GM12864 (cell line): ENCODE results near the gene CHD9.
A peak's percentile ranks its signal among the peaks of the same experiment; 100 is the strongest.

Source experiments
- DNase-seq: peaks from one replicate; pipeline ENCODE4 v3.0.0-alpha.2; 2011; ENCODE audit warnings: low read depth
- H3K4me3 ChIP-seq: 2 replicates; pipeline ENCODE4 v1.5.1; 2011; ENCODE audit warnings: mild to moderate bottlenecking, low read depth, low read length, control low read depth
- CTCF ChIP-seq: IDR thresholded peaks from 2 replicates; pipeline ENCODE4 v1.5.1; 2011; ENCODE audit warnings: low read depth, mild to moderate bottlenecking, moderate library complexity, low read length, control low read depth, inconsistent platforms; ENCODE audit errors: missing control alignments

The CHD9 gene, protein sequence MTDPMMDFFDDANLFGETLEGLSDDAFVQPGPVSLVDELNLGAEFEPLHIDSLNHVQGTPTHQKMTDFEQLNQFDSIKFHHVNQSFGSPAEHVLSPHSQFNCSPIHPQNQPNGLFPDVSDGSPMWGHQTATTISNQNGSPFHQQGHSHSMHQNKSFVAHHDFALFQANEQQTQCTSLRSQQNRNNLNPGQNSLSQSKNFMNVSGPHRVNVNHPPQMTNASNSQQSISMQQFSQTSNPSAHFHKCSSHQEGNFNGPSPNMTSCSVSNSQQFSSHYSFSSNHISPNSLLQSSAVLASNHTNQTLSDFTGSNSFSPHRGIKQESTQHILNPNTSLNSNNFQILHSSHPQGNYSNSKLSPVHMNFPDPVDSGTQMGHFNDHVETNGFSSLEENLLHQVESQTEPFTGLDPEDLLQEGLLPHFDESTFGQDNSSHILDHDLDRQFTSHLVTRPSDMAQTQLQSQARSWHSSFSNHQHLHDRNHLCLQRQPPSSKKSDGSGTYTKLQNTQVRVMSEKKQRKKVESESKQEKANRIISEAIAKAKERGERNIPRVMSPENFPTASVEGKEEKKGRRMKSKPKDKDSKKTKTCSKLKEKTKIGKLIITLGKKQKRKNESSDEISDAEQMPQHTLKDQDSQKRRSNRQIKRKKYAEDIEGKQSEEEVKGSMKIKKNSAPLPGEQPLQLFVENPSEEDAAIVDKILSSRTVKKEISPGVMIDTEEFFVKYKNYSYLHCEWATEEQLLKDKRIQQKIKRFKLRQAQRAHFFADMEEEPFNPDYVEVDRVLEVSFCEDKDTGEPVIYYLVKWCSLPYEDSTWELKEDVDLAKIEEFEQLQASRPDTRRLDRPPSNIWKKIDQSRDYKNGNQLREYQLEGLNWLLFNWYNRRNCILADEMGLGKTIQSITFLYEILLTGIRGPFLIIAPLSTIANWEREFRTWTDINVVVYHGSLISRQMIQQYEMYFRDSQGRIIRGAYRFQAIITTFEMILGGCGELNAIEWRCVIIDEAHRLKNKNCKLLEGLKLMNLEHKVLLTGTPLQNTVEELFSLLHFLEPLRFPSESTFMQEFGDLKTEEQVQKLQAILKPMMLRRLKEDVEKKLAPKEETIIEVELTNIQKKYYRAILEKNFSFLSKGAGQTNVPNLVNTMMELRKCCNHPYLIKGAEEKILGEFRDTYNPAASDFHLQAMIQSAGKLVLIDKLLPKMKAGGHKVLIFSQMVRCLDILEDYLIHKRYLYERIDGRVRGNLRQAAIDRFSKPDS (N-terminal part only)

DNA sequence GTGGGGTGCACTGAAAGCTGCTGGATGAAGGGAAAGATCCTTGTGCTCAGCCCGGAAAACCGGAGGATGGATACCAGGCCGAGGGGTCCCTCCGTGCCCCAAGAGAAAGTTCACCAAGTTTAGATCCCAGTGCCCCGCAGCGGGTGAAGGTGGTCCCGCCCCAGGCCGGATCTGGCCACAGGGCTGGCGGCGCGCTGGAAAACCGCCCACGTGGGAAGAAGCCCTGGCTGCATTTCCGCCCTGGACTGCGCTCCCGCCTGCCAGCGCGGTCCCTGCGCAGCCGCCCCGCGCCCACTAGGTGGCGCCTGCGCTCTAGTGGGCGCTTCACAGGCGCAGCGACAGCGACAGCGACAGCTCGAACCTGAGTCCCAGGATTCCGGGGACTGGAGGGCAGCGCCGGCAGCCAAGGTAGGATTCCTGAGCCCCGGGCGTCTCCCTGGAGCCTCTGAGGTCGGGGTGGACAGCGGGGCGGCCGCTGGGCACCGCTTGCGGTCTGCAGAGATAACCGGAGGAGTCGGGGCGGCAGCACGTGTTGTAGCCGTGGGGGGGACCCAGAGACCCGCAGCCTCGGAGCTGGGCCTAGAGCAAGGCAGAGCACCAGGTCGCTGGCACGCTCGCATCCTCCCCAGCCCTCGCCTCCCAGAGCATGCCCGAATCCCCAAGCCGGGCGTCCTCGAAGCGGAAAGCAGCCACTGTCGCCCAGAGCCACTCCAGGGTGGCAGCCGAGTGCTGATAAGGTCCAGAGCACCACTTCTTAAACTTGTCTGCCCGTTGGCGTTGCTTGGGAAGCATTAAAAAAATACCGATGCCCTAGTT is at the start of gene CHD9:
Gene CHD9, plus strand, starts transcription at position 322 of the 816 bp plus-strand sequence. CDS start 101,099 bp downstream, outside the sequence.
- TF ChIP-seq CTCF = peak; percentile 98
- peak within 1 kb of the TSS; percentile 81 for H3K4me3 ChIP-seq
- DNase-seq = peak; percentile 60

DNA sequence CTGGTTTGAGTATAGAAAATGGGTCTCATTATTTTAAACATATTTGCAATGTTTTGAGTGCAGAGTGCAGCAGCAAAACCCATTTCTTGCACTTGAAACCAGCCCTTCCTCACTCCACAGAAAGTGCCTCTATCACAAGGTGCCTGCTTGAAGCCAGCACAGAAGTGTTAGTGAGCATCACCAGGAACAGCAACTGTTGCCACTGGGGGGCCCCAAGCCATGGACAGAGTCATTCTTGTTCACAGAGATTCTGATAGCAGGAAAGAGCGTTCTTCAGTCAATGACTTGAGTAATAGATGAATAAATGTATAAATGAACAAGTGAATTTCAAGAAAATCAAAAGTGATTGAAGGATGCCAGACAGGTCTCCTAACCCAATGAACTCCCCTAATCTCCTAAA is 47.7 kb upstream of the CHD9 start:
- H3K4me3 ChIP-seq = no peak overlapping the region
- peak; percentile 26 for TF ChIP-seq CTCF
- DNase-seq = no peak

DNA sequence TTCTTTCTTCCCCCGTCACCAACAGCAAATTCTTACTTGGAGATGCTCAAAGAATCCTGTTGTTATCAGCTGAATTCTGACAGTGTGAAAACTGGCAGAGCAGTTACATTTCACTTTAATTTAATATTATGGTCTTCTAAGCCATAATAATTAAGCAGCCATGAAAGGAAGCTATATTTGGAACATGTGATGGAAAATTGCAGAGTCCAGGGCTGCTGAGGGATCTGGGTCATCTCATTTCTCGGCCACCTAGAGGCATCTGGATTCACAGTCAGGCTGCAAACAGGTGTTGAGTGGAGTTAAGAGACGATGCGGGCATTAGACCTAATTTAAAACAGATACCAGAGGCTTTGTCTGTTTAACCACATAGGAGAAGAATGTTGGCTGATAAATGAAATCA is 40.5 kb upstream of the CHD9 start:
- H3K4me3 ChIP-seq = no peak overlapping the region
- TF ChIP-seq CTCF = no peak
- no peak for DNase-seq

- no peak for TF ChIP-seq CTCF
Measured at GRCh38 chr16:53018834-53019416, 35.9 kb upstream of the CHD9 start.

GRCh38 chr16:53022374-53022773 is 32.4 kb upstream of the CHD9 start:
- DNase-seq = no peak

More at GRCh38 chr16:53018834-53019416, 35.9 kb upstream of the CHD9 start:
- DNase-seq = no peak
- H3K4me3 ChIP-seq = no peak overlapping the region

More at GRCh38 chr16:53022374-53022773, 32.4 kb upstream of the CHD9 start:
- H3K4me3 ChIP-seq = no peak overlapping the region
- TF ChIP-seq CTCF = peak; percentile 52
